Activated CD8-positive, alpha-beta memory T cell treated with anti-CD3 and anti-CD28 coated beads, Interleukin-2, amount 50 U/mL, for 1 hour (primary cell): ENCODE data around the gene CYP51A1.
"Not testable (repeated sequence)": the region's sequence is repeated elsewhere in the genome, so short reads cannot be mapped to it uniquely, and the experiment has no call there.

Experiments used
- DNase-seq: peaks from one replicate; pipeline ENCODE4 v3.0.0-alpha.2; 2020; ENCODE audit errors: extremely low read depth

CYP51A1 gene

DNA sequence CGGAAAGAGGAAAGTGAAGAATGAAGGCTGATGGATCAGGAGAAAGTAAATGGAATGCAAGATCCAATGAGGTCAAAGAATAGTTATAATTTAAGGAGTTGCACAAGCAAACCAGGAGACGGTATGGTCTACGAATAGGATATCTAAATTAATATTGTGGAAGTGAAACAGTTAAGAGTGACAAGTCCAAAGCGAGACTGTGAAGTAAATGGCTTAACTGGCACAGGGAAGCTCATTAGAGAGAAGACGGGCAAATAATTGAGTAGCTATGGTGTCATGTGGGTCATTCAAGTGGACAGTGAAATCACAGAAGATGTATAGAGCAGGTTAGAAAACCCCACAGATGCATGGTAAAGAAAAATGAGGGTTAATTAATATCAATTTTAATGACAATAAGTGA lies 3.2 kb downstream of the CYP51A1 start:
- DNase-seq: no peak

DNA sequence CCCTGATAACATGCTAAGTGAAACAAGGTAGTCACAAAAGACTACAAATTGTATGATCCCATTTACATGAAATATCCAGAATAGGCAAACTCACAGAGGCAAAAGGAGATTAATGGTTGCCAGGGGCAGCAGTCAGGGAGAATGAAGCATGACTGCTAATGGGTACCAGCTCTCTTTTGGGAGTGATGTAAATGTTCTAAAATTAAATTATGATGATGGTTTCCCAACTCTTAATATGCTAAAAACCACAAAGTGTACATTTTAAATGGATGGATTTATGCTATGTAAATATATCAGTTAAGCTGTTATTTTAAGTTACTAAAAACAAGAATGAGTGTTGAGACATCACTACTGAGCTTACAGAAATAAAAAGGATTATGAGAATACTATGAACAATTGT lies 12.6 kb downstream of the CYP51A1 start:
- no peak for DNase-seq

DNA sequence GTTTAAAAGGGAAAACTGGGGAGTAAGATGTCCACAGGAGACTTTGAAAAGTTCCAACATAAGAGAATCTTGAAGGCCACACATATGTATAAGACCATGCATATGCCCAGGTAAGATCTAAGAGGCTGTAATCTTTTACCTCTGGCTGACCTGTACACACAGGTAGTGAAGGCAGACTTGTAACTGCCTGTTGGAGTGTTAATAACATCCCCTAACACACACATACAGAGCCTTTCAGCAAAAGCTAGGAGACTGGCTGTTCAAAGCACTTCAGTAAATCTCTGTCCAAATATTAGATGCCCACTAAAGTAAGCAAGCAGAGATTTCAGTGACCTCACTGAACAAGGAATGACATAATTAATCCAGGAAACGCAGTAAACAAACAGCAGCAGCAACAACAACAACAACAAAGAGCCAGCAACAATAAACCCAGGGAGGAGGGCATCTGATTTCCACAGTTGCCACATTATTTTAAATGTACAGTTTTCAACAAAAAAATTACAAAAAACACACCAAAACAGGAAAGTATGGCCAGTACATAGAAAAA lies 15.0 kb downstream of the CYP51A1 start:
- DNase-seq: no peak

DNA sequence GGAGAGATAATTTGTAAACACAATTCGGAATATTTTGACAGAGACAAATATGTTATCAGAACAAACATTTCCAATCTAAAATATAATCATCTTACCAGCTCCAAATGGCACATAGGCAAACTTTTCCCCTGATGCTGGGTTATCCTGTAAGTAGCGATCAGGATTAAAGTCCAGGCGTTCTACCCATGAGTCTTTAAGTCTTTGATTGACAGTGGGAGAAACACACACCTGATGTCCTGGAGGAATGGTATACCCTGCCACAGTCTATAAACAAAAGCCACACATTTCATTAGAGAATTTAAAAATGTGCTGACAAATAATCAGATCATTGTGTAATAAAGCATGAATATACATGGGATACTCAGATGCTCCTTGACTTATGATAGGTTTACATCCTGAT lies 17.3 kb downstream of the CYP51A1 start:
- DNase-seq: no peak

DNA sequence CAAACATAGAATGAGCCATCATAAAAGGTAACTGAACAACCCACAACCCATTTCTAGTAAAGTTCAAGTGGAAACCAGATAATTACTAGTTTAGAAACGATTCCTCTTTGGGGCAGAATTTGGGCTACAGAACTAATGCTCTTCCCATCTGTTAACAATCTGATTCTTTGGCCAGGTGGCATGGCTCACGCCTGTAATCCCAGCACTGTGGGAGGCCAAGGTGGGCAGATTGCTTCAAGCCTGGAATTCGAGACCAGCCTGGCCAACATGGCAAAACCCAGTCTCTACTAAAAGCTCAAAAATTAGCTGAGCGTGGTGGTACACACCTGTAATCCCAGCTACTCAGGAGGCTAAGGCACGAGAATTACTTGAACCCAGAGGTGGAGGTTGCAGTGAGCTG lies 18.5 kb downstream of the CYP51A1 start:
- DNase-seq: no peak

DNA sequence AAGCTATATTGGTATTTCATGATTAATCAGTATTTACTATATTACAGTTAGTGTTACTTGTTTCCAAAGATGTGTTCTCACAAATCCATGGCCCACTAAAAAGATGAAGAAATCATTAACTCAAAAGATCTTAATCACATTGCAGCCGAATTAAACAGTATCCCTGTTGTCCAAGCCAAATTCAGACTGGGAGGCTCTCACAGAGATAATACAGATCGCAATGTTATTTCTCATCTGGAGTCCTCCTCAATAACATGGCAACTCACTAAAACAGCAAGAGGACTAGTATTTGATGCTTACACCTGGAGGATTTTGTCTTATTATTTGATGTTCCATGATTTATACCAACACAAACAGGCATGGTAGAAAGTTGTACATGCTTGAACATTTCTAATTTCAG lies 23.4 kb downstream of the CYP51A1 start:
- DNase-seq: no peak

DNA sequence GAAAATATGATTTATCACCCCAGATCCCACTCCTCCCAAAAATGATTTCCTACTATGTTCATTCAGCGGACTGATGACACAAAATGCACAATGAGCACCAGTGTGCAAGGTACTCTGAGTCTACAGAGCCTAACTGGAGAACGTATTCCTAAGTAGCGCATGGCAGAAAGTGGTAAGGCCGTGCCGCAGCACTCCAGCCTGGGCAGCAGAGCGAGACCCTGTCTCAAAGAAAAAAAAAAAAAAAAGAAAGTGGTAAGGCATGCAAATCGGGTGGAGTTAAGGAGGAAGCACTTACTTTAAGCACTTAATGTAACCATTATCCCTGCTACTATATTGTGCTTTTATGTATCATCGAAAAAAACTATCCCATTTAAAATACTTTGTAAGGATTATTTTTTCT lies 25.5 kb downstream of the CYP51A1 start:
- no peak for DNase-seq

DNA sequence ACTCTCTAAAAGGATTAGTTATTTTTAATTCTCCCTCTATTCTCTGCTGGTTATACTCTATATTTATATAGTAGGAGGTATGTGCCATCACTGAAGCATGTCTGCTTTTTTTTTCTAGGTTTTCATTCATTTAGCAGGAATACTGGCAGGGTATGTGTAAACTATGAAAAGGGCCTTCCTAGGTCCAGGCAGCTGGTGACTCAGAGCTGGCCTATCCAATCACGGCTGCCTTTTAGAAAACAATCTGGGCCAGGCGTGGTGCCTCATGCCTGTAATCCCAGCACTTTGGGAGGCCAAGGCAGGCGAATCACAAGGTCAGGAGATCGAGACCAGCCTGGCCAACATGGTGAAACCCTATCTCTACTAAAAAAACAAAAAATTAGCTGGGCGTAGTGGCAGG lies 31.4 kb downstream of the CYP51A1 start:
- DNase-seq: not testable (repeated sequence)

DNA sequence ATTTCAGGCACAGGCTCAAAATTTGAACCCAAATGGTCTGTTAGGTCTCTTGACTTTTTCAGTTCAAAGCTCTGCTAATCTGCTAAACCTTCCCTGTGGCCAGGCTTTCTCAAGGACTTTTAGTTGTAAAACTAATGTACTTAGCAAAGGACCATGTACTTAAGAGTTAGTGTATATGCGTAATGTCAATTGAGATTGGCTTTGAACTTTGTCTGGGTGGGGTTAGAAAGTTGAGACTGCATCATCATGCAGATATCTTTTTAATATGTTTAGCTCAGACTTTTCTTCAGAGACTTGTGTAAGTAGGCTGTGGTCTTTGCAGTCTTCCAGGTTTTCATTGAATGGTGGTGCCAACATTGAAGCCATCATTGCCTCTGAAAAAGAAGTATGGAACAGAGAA lies 33.7 kb downstream of the CYP51A1 start:
- DNase-seq: no peak

DNA sequence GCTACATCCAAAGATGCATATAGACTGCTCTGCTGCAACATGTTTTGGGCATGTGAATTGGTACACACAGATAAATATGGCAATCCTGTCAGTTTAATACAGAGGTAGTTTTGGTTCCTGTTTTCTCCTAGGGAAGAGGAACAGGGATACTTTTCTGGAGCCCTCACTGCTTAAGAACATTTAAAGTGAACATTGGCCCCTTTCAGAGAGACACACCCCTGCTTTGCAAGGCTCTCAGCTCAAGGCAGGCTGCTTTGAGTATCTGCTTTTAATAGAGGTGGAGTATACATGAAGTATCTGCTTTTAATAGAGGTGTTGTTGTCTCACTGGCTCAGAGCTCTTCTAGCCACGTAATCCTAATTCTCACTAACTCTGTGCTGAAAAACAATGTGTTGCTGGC lies 38.9 kb downstream of the CYP51A1 start:
- DNase-seq: no peak

DNA sequence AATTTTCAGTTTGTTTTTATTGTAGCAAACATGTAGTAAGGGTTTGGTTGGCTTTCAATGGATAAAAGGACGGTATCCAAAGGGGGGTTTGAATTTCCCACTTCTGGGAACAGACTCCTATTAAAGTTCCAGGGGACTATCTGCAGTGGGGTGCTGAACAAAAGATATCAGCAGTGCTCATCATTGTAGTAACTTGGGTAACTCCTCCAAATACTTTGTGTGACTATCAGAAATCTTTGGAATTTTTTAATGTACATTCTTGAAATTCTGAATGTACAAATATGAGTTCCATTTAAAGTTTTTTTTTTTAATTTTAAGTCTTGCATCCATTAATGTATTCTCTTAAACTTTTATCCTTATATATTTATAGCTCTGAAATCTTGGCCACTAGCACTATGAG lies 42.1 kb downstream of the CYP51A1 start:
- no peak for DNase-seq

DNA sequence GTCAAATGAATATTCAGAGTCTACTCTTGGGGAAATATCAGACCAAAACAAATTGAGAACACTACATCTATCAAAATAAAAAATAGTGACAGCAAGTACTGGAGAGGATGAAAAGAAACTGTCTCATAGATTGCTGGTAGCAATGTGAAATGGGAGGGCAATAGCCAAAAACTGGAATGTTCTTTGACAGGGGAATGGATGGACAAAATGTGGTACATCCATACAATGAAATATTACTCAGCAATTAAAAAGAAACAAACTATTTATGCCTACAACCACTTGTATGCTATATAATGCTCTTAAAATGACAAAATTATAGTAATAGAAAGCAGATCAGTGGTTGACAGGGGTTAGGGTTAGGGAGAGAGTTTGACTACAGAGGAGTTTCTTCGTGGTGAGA lies 46.0 kb downstream of the CYP51A1 start:
- no peak for DNase-seq

DNA sequence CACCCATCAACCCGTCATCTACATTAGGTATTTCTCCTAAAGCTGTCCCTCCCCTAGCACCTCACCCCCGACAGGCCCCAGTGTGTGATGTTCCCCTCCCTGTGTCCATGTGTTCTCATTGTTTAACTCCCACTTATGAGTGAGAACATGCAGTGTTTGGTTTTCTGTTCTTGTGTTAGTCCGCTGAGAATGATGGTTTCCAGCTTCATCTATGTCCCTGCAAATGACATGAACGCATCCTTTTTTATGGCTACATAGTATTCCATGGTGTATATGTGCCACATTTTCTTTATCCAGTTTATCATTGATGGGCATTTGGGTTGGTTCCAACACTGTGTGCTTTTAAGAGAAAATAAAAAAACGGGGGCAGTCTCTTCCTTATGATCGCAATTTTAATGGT lies 50.4 kb downstream of the CYP51A1 start:
- DNase-seq: not testable (repeated sequence)

DNA sequence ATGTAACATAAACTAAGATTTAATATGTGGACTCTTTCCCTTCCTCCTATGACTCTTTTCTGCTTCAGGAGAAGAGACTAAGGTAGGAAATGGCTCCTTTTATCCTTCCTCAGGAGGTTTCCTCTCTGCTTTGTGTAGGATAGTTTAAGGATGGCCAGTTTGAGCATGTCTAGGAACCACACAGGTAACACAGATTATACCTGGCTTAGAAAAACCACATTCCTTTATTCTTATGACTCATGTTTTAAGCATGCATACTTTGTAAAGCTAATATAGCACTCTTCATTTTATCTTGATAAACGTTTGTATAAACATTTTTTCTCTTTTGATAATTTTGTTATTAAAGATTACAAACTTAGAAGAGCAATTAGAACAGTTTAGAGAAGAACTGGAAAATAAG lies 57.8 kb downstream of the CYP51A1 start:
- no peak for DNase-seq

DNA sequence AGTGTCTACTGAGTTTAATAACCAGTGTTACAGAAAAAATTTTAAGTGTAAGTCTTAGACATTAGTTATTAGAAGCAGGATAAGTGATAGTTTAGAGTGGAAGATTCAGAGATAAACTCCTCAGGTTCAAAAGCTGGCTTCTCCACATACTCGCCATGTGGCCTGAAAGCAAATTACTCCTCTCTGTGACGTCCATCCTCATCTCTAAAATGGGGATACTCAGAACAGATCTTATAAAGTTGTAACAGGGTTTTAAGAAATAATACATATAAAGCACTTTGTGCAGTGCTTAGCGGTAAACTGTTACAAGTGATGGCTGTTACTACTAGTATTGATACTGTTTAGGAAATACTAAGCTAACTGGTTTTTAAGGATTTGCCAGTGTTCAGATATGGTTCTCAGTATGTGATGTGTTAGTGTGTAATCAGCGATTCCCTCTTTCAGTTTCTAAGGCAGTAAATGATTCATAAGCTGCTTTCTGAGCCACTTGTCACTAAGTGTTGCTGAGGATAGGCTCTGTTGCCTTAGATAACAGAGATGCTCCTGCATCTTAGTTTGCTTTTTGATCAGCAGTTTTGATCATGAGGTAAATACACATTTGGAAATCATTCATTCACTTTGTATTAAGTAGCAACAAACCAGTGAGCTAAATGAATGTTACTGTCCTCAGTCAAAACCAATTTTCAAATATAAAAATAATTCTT lies 58.7 kb downstream of the CYP51A1 start:
- no peak for DNase-seq

DNA sequence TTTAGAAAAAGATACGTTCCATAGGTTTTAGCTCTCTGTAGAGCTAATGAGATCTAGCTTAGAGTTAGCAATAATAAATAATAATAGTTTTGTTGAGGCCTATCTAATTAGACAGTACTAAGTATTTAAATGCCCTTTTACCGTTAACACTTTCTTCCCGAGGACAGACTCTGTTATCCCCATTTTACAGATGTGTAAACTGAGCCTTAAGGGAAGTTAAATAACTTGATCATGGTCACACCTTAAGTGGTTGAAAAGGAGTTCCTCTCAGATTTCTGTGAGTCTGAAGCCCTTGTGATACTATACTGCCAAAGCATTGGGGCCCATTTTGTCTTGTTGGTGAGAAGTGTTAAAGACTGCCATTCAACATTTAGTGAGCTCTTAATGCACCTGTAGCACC lies 61.6 kb downstream of the CYP51A1 start:
- DNase-seq: no peak

DNA sequence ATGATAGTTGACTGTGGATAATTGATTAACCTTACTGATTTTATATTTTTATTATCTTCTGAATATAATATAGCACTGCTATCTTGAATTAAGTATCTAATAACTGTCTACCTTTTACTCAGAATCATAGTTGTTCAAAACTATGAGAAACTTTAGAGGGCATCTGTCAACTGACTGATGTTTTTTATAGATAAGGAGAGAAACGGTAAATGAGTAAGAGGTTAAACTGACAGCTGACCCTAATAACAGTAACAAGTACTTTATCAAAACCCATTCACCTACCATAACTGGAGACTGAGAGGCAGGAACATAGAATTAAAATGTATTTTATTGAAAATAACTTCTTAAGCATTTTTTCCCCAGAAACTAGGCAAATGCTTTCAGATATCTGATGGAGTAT lies 62.2 kb downstream of the CYP51A1 start:
- DNase-seq: no peak

DNA sequence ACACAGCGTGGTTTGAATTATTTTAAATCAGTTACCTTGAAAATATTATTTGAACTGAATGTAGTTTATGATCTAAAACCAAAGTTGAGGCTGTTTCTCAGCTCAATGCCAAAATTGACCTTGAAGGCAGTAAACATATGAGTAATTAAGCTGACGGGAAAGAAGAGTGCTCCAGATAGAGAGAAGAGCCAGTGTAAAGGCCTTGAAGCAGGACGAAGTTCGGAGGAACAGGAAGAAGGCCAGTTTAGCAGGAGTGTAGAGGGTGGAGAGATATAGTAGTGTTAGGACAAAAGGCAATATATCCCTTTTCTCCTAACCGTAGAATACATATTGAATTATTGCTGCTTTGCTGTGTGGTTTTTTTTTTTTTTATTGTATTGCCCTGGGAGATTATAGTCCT lies 63.2 kb downstream of the CYP51A1 start:
- DNase-seq: no peak

DNA sequence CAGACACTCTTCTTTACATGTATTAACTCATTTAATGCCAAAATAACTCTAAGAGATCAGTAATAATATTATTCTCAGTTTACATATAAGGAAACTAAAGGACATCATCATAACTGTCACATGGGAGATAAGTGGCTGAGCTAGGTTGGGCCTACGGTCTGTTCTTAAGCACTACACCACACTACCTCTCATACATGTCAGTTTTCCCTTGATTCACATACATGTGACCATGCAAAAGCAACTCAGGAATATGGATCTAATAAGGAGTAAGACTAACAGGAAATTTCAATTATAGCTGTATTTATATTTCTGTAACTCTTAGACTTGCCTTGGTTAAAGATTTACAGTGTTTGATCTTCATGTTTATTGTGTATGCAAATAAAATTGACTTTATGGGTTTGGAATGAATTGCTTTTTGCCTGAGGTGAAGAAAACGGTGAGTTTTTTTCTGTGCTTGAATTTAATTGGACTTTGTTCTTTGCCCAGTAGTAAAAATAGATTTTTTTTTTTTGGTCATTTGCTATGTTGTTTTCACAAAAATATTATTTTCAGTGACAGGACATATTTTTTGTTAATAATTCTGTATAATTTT lies 69.7 kb downstream of the CYP51A1 start:
- no peak for DNase-seq
